Esophagus muscularis mucosa (tissue), 4 donors: ENCODE measurements around the gene DAZL.

Experiments used
- EP300 ChIP-seq: sonication (generic); formaldehyde crosslinking; IDR thresholded peaks from one replicate; pipeline ENCODE4 v1.6.1; 2017; ENCODE audit warnings: antibody characterized with exemption
- POLR2A ChIP-seq: fragments of 450-650 bp; IDR thresholded peaks from one replicate; pipeline ENCODE4 v1.6.1; 2017; ENCODE audit warnings: antibody characterized with exemption, moderate library complexity, mild to moderate bottlenecking, low read depth
- TF ChIP-seq, protein P1 (sequence below), 3 experiments: fragments of 200-600 bp in 2 of 3; fragments of 450-650 bp in 1 of 3; sonication (generic) in 2 of 3; IDR thresholded peaks; one replicate each; pipeline ENCODE4 v1.5.1; 2017 to 2019; ENCODE audit warnings: antibody characterized with exemption in 3 of 3, mild to moderate bottlenecking in 2 of 3, moderate library complexity in 1 of 3

GRCh38 chr3:16538507-16538906 is 66.7 kb downstream of the DAZL start:
- TF ChIP-seq, protein P1, sequence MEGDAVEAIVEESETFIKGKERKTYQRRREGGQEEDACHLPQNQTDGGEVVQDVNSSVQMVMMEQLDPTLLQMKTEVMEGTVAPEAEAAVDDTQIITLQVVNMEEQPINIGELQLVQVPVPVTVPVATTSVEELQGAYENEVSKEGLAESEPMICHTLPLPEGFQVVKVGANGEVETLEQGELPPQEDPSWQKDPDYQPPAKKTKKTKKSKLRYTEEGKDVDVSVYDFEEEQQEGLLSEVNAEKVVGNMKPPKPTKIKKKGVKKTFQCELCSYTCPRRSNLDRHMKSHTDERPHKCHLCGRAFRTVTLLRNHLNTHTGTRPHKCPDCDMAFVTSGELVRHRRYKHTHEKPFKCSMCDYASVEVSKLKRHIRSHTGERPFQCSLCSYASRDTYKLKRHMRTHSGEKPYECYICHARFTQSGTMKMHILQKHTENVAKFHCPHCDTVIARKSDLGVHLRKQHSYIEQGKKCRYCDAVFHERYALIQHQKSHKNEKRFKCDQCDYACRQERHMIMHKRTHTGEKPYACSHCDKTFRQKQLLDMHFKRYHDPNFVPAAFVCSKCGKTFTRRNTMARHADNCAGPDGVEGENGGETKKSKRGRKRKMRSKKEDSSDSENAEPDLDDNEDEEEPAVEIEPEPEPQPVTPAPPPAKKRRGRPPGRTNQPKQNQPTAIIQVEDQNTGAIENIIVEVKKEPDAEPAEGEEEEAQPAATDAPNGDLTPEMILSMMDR (IDR thresholded peaks at IDR 0.05), result no peak
- TF ChIP-seq EP300 (no peak), POLR2A (no peak)
